AG04449 (cell line): ENCODE measurements around the gene GPR85.

ENCODE experiments used
- CTCF ChIA-PET: fragments of 350-600 bp; formaldehyde crosslinking; extraction: SDS; loops from one replicate; lab custom pipeline; 2021; ENCODE audit warnings: antibody characterized with exemption; lab: Yijun Ruan, JAX
- POLR2A ChIA-PET: fragments of 400-600, 350-600 bp; formaldehyde crosslinking; extraction: SDS; loops from one replicate; lab custom pipeline; 2020; ENCODE audit warnings: antibody characterized with exemption, inconsistent platforms; lab: Yijun Ruan, JAX
- DNase-seq: peaks from one replicate; pipeline ENCODE4 v3.0.0-alpha.2; 2010; ENCODE audit warnings: low read depth, low spot score
- H3K4me3 ChIP-seq: 2 replicates; pipeline ENCODE4 v1.5.1; 2011; ENCODE audit warnings: low read depth, mild to moderate bottlenecking, control low read depth, low read length
- TF ChIP-seq, protein P1 (sequence below): IDR thresholded peaks from one replicate; pipeline ENCODE4 v1.5.1; 2011; ENCODE audit warnings: mild to moderate bottlenecking, moderate library complexity, low read length, control low read depth, inconsistent platforms; ENCODE audit not compliant: insufficient read depth; ENCODE audit errors: missing control alignments

Gene GPR85

DNA sequence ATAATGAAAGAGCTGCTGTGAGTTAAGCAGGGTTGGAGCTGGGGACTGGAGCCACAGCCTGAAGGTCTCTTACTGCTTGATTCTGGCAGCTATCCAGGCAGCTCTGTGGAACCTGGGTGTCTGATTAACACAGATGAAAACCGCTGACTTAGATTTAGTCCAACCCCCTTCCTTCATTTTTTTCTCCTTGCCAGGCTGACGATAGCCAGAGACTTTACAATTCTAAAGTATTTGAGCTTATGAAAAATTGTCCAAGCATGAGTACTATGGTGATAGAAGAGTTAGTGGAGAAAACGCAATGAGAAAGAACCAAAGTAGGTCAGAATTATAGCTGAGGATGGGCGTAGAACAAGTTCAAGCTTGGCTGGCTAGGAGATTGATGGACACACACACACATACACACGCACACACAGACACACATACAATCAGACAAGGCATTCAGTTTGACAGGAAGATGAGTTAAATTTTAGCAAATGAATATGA lies 13.5 kb upstream of the GPR85 start:
- TF ChIP-seq, protein P1, sequence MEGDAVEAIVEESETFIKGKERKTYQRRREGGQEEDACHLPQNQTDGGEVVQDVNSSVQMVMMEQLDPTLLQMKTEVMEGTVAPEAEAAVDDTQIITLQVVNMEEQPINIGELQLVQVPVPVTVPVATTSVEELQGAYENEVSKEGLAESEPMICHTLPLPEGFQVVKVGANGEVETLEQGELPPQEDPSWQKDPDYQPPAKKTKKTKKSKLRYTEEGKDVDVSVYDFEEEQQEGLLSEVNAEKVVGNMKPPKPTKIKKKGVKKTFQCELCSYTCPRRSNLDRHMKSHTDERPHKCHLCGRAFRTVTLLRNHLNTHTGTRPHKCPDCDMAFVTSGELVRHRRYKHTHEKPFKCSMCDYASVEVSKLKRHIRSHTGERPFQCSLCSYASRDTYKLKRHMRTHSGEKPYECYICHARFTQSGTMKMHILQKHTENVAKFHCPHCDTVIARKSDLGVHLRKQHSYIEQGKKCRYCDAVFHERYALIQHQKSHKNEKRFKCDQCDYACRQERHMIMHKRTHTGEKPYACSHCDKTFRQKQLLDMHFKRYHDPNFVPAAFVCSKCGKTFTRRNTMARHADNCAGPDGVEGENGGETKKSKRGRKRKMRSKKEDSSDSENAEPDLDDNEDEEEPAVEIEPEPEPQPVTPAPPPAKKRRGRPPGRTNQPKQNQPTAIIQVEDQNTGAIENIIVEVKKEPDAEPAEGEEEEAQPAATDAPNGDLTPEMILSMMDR, result no peak
- DNase-seq, result no peak
- no peak overlapping the region for H3K4me3 ChIP-seq
- POLR2A ChIA-PET, result no interaction called here
- CTCF ChIA-PET, result interaction anchor here (0.6 kb wide), 1 partner anchor 83 kb away, joined by 3 read pairs; no protein-coding TSS in a partner anchor

- DNase-seq, result no peak
- TF ChIP-seq, protein P1, result no peak
- H3K4me3 ChIP-seq, result no peak overlapping the region
- POLR2A ChIA-PET, result no interaction called here
- CTCF ChIA-PET, result no interaction called here
Observed at GRCh38 chr7:113099284-113099919, 12.8 kb upstream of the GPR85 start.

- ChIA-PET CTCF (interaction anchor here (0.6 kb wide), 1 partner anchor 545 kb away, joined by 3 read pairs; no protein-coding TSS in a partner anchor), POLR2A (interaction anchor here (0.5 kb wide), 1 partner anchor 8 kb away, joined by 4 read pairs; the partner anchor contains the start of gene GPR85)
- DNase-seq, result no peak
- no peak overlapping the region for H3K4me3 ChIP-seq
- TF ChIP-seq, protein P1, result no peak
Observed at GRCh38 chr7:113094517-113095249, 8.1 kb upstream of the GPR85 start.

- DNase-seq, result no peak
- CTCF ChIA-PET, result no interaction called here
- POLR2A ChIA-PET, result no interaction called here
- TF ChIP-seq, protein P1, result no peak
- H3K4me3 ChIP-seq, result no peak overlapping the region
Observed at GRCh38 chr7:113093561-113093960, 6.9 kb upstream of the GPR85 start.

GRCh38 chr7:113092762-113093161 lies 6.1 kb upstream of the GPR85 start:
- TF ChIP-seq, protein P1, result no peak
- no peak for DNase-seq
- CTCF ChIA-PET, result no interaction called here
- H3K4me3 ChIP-seq, result no peak overlapping the region
- POLR2A ChIA-PET, result no interaction called here
